ENCODE results near the gene LIN28B.

- TF ChIP-seq POLR2AphosphoS5 (IDR thresholded peaks at IDR 0.05; ENCODE audit: low read depth) (no peak), CTCF (conservative IDR thresholded peaks at IDR 0.05; ENCODE audit: low read depth in 2 of 2) (no peak), EZH2 (IDR thresholded peaks at IDR 0.05; ENCODE audit: low read depth, unreplicated experiment) (no peak)
These were observed 145.3 kb downstream of the LIN28B start for GRCh38 chr6:105102186-105102585.
